NT2/D1 (cell line): ENCODE data around the gene ULK4.
"Not testable (repeated sequence)": the region's sequence is repeated elsewhere in the genome, so short reads cannot be mapped to it uniquely, and the experiment has no call there.

Source experiments
- SUZ12 ChIP-seq: IDR thresholded peaks from 2 replicates; pipeline ENCODE4 v1.6.1; 2011; ENCODE audit not compliant: insufficient read length, insufficient read depth; ENCODE audit errors: extremely low read depth
- YY1 ChIP-seq: IDR thresholded peaks from 2 replicates; pipeline ENCODE4 v1.6.1; 2011; ENCODE audit not compliant: insufficient read length, insufficient read depth

- TF ChIP-seq YY1, SUZ12: not testable (repeated sequence)
Measured at GRCh38 chr3:41709213-41709612, 252.7 kb downstream of the ULK4 start.
